Measurements from ENCODE around the gene ZBTB37. TPM values are rescaled to one million over a fixed set of nuclear protein-coding genes. Genes with fewer than 3 reads are reported as not detected.

Gene ZBTB37, protein sequence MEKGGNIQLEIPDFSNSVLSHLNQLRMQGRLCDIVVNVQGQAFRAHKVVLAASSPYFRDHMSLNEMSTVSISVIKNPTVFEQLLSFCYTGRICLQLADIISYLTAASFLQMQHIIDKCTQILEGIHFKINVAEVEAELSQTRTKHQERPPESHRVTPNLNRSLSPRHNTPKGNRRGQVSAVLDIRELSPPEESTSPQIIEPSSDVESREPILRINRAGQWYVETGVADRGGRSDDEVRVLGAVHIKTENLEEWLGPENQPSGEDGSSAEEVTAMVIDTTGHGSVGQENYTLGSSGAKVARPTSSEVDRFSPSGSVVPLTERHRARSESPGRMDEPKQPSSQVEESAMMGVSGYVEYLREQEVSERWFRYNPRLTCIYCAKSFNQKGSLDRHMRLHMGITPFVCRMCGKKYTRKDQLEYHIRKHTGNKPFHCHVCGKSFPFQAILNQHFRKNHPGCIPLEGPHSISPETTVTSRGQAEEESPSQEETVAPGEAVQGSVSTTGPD
- 2.9 and 3.4 TPM in 2 replicates for total RNA-seq

DNA sequence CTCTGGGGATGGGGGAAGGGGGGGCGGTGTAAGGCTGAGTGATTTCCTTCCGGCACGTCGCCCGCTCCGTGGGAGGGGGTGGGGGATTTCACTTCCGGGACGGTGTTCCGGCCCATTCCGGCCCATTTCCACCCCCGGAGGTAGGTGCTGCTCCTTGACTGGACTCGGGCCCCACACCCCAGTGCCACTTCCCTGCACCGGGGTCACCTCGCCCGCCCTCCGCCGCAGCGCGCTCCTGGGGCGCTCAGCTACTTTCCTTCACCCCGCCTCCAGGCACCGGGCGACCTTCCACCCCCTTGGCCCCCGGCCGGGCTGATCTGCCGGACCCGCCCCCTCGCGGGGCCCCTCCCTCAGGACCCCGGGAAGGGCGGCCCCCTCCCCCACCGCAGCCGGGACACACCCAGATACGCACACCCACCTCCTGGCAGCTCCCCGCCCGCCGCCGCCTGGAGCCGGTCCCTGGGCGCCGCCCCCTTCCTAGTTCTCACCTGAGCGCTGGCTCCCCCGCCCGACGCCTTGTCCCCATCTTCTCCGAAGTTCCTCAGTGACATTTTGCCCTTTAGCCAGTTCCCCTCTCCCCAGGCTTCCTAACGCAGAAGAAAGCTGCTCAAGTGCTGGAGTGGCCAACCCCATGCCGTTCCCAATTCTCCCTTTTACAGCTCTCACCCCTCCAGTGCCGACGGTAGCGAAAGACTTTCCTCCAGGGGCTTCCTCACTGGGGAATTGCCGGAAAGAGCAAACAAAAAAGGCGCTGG is at the start of gene ZBTB37:
ZBTB37 (plus strand) TSS at position 115 of the 755 bp plus-strand sequence. CDS start 1,846 bp downstream, outside the sequence.

DNA sequence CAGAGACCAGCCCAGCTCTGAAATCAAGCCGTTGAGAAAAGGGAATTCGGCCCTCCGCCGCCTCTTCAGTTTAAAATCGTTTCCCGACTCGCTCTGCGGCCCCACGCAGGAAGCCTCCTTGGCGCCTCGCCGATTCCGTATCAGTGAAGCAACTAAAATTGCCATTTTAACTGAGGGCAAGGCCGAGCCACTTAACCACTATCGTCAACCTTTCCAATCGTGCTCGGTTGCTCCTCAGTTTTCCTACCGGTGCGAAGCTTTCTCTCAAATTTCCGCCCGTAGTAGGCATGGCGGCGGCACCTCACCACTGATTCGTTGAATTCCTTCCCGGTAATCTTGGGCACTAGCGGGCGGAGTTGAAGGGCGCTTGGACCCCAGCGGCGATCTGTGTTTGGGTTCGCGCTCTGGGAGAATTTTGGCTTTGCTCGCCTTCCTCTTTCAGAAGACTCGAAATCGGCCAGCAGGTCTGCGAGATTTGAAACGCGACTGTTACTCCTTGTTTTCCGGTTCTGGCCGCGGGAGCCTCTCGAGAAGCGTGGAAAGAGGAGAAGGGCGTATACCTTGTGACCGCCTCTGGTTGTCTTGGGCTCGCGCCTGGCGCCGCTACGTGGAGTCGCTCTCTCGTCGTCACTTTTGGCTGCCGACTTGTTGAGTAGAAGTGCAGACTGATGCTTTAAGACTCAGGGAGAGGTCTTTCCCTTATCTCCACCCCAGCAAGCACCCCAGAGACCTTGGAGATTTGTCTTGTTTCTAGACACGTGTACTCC is 43.7 kb upstream of the ZBTB37 start, which contains the start of the genes CENPL and DARS2:
CENPL (minus strand) TSS at position 569 of the 767 bp plus-strand sequence. CDS start 13,584 bp downstream, outside the sequence.
DARS2 (plus strand) TSS at position 359 of the 767 bp plus-strand sequence. CDS start 557 bp downstream, outside the sequence.

DNA sequence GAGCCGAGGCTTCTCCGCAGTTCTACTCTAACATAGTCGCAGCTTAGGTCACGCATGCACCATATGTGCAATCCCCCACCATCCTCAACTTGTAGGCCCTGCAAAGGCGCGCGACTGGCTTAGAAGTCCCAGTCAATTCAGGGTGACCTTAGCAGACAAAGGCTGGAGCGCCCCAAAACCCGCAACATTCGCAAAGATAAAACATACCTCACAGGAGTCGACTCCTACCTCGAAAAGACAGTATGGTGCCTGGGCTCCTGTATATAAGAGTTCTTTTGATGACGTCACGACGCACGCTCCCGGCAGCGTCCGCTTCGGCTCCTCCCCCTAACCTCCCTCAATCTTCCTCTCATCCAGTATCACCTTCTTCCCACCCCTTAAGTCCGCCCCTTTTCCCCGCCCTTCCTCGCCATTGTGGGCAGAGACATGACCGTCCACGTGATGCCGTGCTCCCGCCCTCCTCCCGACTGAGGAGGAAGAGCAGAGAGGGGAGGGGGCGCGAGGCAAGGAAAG is 371 bp upstream of the ZBTB37 start, which contains the start of gene GAS5:
GAS5 (minus strand) TSS at position 237 of the 513 bp plus-strand sequence.

DNA sequence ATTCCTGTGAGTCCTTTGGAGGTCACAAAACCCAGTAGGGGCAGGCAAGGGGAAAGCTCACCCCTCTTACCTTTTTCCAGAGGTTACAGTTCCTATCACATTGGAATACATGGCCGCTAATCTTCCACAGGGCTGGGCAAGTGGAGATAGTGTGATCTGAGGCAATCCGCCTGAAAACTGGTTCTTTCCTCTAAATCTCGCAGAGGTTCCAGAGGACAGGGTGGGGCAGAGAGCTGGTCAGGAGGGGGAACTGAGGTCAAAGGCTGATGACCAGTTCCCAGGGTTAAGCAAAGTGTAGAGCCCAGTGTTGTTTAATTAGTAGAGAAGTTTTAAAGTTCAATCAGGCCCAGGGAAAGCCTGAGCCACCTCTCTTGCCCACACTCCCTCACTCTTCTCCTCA is 49.0 kb downstream of the ZBTB37 start, which contains the start of gene SERPINC1:
SERPINC1 (minus strand) TSS at position 179 of the 400 bp plus-strand sequence; CDS start at position 111, 68 bp downstream.

Other genes starting within 250 kb of the ZBTB37 start
- not detected in 2 replicates for gene TEX50, start 233.0 kb upstream of the ZBTB37 start, total RNA-seq
- gene ANKRD45, start 198.5 kb upstream of the ZBTB37 start, total RNA-seq = 0.24 and 0.64 TPM in 2 replicates
- 20.2 and 31.3 TPM in 2 replicates for gene KLHL20, start 153.4 kb upstream of the ZBTB37 start, total RNA-seq
- gene DARS2, start 43.7 kb upstream of the ZBTB37 start, total RNA-seq = 20.0 and 20.5 TPM in 2 replicates
- gene CENPL, start 43.5 kb upstream of the ZBTB37 start, total RNA-seq = 5.3 and 7.5 TPM in 2 replicates
- 501 and 2,372 TPM in 2 replicates for gene GAS5, start 391 bp upstream of the ZBTB37 start, total RNA-seq
- 0.24 TPM in 1 of 2 replicates, not detected in the other for gene SERPINC1, start 48.9 kb downstream of the ZBTB37 start, total RNA-seq
- gene RC3H1, start 154.0 kb downstream of the ZBTB37 start, total RNA-seq = 8.5 and 13.3 TPM in 2 replicates